ENCODE results near the gene ETFA.
A peak's percentile ranks its signal among the peaks of the same experiment; 100 is the strongest.
"Not testable (repeated sequence)": the region's sequence is repeated elsewhere in the genome, so short reads cannot be mapped to it uniquely, and the experiment has no call there.

ETFA gene

DNA sequence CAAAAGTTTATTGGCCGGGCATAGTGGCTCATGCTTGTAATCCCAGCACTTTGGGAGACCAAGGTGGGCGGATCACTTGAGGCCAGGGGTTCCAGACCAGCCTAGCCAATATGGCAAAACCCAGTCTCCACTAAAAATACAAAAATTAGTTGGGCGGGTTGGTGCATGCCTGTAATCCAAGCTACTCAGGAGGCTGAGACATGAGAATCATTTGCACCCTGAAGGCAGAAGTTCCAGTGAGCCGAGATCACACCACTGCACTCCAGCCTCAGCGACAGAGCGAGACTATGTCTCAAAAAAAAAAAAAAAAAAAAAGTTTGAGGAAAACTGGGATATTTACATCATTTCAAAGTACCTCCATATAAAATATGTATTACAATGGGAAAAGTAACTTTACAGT lies 40.4 kb downstream of the ETFA start:
- no peak for DNase-seq (ENCODE audit: low spot score)

DNA sequence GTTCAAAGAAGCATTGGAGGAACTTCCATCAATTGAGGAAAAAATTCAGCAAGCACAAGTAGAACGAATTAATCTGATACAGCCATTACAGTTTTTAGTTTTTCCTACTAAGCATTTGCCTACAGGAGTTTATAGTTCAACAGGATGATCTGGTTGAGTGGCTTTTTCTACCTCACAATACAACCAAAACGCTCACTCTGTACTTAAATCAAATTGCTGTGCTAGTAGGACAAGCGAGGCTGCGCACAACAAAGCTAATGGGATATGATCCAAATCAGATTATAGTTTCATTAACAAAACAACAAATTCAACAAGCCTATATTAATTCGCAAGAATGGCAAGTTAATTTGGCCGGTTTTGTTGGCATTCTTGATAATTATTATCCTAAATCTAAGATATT lies 44.2 kb downstream of the ETFA start:
- DNase-seq (ENCODE audit: low spot score) = no peak

DNA sequence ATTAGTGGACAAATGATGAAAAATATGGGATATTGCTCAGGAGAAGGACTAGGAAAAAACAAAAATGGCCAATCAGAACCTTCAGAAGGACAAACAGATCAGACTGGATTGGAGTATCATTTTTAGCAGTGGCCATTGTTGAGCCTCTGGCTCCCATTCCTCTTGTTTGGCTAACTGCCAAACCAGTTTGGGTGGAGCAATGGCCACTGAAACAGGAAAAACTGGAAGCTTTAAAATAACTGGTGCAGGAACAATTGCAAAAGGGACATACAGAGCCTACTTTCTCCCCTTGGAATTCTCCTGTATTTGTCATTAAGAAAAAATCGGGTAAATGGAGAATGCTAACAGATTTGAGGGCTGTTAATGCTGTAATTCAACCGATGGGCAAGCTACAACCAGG lies 45.5 kb downstream of the ETFA start:
- not testable (repeated sequence) for DNase-seq (ENCODE audit: low spot score)

DNA sequence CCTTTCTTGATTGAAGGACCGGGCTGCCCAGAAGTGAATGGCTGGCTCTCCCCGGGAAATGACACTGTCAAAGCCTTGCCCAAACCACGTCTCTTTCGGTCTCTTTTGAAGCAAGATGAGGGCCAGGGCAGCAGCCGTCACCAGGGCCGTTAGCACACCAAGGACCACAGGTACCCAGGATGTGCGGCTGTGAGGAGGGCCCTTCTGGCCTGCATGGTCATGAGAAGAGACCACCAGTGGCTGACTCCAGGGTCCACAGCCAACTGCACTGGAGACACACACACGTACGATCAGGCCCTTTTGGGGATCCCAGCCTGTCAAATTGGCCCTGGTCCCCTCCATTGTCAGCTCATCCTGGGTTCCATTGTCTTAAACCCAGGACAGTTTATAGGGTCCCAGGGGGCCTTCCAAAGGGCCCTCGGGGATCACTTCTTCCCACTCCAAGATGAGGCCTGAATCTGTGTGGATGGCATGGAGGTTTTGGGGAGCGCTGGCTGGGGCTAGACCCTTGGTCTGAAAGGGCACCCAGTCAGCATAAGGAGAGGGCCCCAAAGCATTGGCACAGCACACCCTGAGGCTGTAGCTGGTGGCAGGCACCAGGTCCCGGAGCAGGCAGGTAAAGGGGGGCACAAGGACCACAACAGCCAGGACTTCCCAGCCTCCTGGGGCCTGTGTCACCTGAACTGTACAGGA lies 50.9 kb downstream of the ETFA start:
- DNase-seq (ENCODE audit: low spot score) = no peak

DNA sequence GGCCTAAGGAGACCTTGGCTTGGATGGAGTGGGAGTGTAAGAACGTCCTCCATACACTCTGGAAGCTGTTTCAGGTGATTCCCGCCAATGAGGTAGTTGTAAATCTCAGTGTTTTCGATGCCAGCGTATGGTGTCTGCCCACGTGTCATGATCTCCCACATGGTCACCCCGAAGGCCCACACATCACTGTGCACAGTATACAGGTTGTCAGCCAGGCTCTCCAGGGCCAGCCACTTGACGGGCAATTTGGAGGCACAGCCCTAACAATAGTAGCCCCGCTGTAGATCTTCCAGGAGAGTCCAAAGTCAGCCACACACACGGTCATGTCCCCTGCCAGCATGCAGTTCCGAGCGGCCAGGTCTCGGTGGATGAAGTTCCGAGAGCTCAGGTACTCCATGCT lies 51.9 kb downstream of the ETFA start:
- DNase-seq (ENCODE audit: low spot score) = no peak

DNA sequence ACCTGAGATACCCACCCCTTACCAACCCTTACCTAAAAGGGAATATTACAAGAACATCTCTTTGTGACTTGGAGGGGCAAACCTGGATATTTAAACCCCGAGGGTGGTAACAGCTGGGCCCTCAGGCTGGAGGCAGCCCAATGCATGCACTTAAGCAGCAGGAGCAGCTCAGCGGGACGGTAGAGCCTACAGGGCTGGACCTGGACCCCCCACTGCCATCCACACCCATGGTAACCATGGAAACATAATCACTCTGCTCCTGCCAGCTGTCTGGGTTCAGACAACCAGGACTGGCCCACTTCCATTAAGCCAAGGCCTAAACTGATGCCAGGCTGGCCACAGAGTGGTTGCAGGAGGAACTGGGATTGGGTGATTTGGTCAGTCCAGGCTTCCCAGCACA lies 52.8 kb downstream of the ETFA start:
- no peak for DNase-seq (ENCODE audit: low spot score)

DNA sequence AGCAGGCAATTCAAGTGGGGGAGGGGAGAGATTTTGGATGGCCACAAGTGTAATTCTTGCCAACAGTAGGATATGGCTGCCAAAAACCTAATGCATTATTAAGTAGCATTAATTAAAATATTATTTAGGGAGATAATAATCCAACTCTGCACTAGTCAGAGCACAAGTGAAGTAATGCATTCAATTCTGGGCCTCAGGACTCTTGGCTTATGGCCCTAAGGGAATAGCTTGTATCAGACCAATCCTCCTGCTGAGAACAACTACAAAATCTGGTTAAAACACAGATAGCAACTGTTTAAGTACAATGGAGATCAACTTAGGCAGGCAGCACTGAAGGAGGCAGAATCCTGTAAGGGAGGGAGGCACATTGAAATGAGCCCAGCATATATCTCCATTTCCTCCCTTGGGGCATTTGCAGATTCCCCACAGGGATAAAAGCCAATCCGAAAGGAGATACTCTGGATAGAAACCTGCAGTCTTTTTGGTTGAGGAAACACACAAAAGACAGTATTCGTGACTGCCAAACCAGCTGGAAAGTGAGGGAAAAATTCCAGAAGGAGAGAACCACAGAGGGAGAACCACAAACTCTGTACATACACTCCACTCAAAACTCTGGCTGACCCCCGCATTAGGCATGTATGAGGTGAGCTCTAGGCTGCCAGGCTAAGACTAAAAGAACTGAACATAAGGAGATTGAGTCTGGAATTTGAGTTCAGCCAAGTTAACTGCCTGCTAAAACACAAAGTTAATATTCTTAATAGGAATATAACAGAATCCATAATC lies 57.4 kb downstream of the ETFA start:
- DNase-seq (ENCODE audit: low spot score) = no peak

DNA sequence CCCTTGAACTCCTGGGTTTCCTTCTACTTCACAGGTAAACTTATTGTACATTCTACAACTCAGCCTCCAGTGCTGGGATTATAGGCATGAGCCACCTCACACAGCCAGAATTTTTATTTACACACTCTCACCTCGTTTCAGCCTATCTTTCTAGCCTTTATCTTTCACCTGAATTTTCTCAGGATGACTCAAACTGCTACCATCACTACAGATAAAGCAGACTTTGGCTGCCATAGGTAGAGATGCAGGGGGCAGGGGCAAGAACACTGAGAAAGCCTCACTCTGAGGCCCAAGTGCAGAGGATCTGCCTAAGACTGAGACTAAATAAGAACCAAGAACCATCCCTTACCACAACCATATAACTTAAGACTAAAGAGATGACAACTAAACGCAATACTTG lies 59.0 kb downstream of the ETFA start:
- DNase-seq (ENCODE audit: low spot score) = no peak

DNA sequence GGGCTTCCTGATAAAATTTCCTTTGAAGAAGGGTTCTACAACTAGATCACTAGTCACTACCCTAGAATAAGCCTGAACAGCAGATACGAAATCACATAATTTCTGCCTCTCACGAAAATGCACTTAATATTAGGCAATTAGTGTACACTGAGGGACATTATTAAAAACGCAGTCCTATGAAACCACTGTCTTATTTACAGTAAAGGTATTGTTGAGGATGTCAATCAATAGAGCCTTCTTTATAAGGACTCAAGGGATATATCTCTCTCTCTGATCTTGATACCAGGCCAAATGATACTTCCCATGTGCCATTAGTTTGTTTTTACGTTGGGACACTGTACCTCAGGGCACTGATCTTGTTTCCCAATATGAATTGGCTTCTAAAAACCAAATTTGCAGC lies 59.6 kb downstream of the ETFA start:
- no peak for DNase-seq (ENCODE audit: low spot score)

DNA sequence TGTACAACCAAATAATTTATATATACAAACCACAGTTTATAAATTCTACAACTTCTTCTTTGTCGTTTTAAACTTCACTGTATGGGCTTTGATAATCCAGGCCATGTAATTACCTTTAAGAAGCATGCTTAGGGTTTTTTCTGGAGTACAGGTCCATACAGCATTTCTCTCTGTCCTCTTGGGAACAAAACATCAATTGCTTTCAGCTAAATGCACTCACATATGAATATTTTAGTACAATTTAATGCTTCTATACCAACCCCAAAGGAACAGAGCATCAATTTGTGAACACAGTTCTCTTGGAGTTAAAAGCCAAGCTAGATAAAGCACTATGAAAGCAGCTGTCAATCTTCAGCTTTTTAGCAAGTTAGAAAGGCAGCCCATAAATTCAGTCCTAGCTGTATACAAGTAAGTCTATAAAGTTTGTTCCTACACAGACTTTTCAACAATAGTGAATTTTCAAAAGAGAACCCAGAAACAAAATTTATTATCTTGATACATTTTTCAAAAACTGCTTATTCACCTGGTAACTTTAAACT lies 66.1 kb downstream of the ETFA start:
- no peak for DNase-seq (ENCODE audit: low spot score)

DNA sequence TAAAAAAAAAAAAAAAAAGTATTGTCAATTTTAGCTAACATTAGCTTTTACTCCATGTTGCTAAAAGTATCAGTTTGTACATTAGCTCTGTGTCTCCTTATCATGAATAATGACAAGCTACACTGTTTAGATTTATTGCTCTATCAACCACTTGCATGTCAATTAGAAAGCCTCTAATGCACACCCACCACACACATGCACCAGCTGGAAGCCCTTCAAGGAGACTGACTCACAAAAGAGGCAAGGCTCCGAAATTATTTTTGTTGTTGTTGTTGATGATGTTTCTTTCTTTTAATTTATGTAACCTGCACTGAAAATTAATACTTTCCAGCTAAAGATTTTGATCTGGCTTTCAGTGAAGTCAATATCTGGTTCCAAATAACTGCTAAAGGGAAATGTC lies 71.5 kb downstream of the ETFA start:
- DNase-seq (ENCODE audit: low spot score) = no peak

DNA sequence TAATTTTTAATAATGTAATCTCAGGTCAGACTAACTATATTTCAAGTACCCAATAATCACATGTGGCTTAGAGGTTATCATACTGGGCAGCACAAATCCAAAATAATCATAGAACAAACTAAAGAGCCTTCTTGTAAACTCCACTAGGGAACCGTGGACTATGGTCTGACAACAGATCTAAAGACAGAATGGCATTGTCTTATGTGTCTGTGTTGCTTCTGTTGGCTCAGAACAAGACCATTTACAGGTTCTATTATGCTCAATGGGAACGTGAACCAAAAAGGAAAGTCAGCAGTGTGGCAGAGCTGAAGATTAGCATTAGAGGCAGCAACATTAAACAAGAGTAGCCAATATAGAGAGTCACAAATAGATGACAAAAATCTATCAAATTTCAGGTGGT lies 74.9 kb downstream of the ETFA start:
- DNase-seq (ENCODE audit: low spot score) = no peak

DNA sequence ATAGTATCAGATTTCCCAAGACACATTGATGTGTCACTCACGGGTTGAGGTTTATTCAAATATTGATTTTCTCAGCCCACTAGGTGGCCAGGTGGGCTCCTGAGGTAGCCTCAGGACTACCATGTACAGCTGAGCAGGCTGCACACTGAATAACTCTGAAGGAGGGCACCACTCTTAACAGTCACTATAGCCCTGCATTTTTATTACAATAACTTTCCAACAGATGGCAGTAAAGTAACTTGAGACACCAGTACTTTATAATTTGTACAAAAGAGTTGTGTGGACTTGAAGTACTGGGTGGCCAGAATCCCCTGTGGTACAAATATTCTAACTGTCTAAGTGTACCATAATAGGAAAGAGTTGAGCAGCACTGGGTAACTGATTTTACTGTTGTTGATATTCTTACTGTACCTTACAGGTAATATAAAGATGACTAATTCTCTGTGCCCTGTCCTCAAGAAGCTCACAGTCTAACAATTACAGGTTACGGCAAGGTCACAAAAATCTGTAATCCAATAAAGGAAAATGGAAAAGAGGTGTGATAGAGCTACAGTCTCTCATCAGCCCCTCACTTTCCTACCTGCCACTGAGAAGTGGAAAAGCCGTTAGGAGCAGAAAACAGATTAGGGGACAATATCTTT lies 76.0 kb downstream of the ETFA start:
- peak; percentile 32 for DNase-seq (ENCODE audit: low spot score)

DNA sequence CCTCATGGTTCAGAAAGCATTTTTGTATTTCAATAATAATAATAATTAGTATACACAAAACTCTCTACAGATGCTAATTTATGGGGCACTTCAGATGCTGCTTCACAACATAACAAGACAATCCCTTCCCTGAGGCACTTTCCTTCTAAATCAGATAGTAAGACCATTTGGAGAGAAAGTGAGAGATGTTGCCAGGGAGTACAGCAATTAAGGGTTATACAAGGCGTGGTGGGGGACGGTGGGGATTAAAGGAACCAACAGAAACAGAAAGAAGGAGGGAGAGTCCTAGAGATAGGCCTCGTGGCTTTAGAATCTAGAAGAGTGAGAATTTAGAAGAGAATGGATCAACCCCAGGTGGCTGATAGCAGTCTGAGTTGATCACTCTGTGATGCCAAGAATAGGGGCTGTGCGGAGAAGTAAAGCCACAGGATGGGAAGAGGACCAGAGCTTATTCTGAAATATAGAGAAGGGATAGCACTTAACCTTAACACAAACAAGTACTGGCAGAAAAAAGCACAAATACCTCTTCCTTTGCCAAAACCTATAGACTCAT lies 76.9 kb downstream of the ETFA start:
- no peak for DNase-seq (ENCODE audit: low spot score)

DNA sequence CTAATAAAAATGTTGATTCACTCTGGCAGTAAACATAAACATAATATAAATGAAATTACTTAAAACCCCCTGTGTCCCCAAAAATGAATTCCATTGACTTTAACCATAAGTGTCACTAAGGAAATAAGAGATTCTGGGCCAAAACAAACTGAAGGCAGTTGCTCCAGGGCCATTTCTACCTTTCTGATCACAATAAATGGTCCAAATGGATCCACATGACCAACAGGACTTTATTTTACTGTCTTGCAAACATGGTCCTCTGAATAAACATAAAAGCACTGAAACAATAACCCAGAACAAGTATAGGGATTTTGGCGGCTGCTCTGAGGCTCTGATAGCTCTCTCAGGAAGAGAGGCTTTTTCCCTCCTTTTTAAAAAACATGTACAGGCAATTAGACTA lies 77.3 kb downstream of the ETFA start:
- DNase-seq (ENCODE audit: low spot score) = no peak

DNA sequence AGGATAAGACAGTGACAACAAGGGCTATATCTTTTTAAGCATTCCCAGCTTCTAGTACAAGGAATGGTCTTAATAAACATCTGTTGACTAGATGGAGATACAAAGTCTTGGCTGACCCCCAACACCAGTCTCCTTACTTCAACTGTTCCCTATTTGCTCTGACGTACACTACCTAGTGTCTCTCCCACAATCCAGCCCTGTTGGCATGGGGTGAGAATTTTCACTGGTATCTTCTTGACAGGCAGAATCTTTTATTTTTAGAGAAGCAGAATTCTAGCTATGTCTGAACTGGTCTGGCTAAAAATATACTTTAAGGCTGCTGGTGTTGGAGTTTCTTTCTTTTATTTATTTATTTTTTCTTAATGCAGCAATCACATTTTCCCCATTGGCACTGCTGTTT lies 82.0 kb downstream of the ETFA start:
- no peak for DNase-seq (ENCODE audit: low spot score)

DNA sequence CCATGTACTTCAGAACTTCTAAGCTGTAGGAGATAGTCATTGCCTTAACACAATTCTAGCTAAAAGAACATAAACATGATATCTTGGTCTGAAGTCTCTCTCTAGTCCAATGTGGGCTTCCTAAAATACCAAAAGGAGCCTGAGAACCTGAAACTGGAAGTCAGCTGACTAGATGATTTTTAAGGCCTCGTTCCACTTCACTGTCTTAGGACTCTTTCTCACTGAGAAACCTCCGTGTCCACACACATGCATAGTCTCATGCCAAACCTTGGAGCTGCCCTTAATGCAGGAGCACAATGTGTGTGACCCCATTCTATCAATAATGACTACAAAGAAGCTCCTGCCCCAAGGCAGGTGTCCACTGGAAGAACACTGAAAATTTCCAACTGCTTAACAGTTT lies 87.7 kb downstream of the ETFA start:
- DNase-seq (ENCODE audit: low spot score) = no peak

DNA sequence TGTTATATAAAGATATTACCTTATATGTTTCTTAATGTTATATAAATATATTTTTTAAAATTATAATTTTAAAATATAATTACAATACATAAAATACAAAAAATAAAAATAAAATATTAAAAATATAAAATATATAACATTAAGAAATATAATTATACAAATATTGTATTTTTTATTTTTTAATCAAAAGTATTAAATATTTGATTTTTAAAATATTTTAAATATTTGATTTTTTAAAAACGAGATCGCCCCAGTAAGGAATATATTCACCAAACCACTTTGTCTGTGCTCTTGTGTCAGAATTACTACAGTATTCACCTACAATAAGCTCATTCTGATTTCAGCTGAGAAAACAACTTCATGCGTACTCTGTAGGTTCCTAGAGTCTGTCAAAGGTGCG lies 89.1 kb downstream of the ETFA start:
- no peak for DNase-seq (ENCODE audit: low spot score)

DNA sequence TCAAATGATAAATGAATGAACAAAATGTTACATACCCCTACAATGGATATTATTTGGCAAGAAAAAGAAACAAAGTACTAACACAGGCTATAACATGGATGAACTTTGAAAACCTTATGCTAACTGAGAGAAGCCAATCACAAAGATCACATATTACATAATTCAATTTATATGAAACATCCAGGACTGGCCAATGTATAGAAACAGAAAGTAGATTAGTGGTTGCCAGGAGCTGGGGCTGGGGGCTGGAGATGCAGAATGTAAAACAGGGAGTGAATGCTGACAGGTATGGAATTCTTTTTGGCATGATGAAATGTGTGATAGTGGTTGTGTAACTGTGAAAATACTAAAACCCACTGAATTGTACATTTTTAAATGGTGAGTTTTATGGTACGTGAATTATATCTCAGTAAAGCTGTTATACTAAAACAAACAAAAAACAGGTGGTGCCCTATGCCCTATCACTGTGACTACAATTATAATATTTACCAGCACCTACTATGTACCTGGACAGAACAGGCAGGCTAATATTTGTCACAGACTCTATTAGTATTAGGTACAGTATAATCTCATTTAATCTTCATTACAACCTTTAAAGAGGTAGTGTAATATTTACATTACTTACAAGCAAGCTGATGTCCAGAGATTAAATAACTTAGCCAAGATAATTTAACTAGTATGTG lies 90.0 kb downstream of the ETFA start:
- DNase-seq (ENCODE audit: low spot score) = no peak

DNA sequence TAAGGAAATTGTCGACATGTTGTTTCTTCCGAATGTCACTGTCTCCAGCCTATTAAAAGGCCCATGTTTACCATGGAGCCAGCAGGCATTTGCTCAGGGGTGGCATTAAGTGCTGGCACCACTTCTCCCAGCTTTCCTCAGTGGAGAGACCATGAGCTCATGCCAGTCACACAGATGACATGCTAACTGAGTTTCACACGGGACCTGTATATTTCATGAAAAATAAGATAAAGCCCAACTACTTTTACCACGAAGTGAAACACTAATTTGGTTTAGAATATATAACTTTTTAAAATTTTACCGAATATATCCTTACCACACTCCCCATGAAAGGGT lies 93.4 kb downstream of the ETFA start:
- no peak for DNase-seq (ENCODE audit: low spot score)

DNA sequence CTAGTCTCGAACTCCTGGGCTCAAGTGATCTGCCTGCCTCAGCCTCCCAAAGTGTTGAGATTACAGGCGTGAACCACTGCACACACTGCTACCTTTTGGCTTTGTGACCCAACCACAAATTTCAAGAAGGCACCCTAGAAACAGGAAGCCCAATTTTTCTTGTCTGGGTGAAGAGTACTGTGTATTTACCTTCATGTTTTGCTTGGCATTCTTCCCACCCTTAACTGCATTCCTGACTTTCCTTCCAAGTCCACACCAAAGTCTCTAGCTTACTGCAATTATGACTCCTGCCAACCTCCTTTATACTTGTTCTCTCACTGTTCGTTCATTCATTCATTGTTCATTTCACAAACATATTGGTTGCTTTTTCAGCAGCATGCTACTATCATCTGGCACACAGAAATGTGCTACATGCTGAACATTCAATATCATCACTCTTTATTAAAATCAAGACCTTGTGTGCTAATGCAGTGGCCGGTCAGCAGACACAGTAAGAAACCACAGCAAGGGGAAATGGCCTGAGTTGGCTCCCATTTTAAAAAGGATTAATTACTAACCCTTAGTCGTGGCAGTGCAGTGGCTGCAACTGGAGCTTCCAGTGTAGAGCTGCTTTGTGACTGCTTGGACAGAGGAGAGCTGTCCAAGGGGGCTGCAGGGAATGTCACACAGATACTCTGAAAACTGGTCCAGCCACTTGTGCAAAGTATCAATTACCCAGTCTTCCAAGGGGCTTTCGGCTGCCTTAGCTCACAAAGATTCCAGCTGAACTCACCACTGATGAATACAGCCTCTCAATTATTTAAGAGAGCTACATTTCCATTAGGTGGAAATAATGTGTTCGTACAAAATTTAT lies 94.0 kb downstream of the ETFA start:
- DNase-seq (ENCODE audit: low spot score) = no peak

Measured in hepatic stellate cell (primary cell).